CD4-positive, alpha-beta T cell treated with Interleukin-15 for 4 hours (primary cell): ENCODE data around the gene CD81.

Experiments used
- DNase-seq: peaks from one replicate; pipeline ENCODE4 v3.0.0-alpha.2; 2020; ENCODE audit warnings: low spot score

CD81 gene

GRCh38 chr11:2436521-2437031, 59.5 kb downstream of the CD81 start:
- DNase-seq, result no peak

- DNase-seq, result no peak
These were observed 60.4 kb downstream of the CD81 start for GRCh38 chr11:2437516-2437915.

GRCh38 chr11:2439820-2440219, 62.7 kb downstream of the CD81 start:
- no peak for DNase-seq

- DNase-seq, result no peak
These were observed 63.5 kb downstream of the CD81 start for GRCh38 chr11:2440646-2441045.

- no peak for DNase-seq
These were observed 64.1 kb downstream of the CD81 start for GRCh38 chr11:2441171-2441570.

GRCh38 chr11:2442589-2442988, 65.5 kb downstream of the CD81 start:
- peak; percentile 70 for DNase-seq

- DNase-seq, result no peak
These were observed 66.3 kb downstream of the CD81 start for GRCh38 chr11:2443406-2443805.

GRCh38 chr11:2443881-2444820, 67.0 kb downstream of the CD81 start, which contains the start of gene TRPM5:
TSS of gene TRPM5 (minus strand) at chr11:2444514. CDS start at chr11:2423036, 21,478 bp downstream.
- peak; percentile 60 for DNase-seq

GRCh38 chr11:2444821-2445745, 68.0 kb downstream of the CD81 start, which contains the start of gene KCNQ1:
TSS of gene KCNQ1 (plus strand) at chr11:2445008. CDS start at chr11:2445099, 91 bp downstream.
- DNase-seq, result peak; percentile 45

- DNase-seq, result no peak
These were observed 68.8 kb downstream of the CD81 start for GRCh38 chr11:2445746-2446551.

- DNase-seq, result peak; percentile 10
These were observed 69.6 kb downstream of the CD81 start for GRCh38 chr11:2446590-2447252.
